ENCODE data around the gene SCN2B. TPM values are rescaled to one million over a fixed set of nuclear protein-coding genes. Genes with fewer than 3 reads are reported as not detected.

SCN2B gene
- total RNA-seq, 1 donor from 2014 or later = 0.12 TPM

GRCh38 chr11:118143661-118144185 is 32.7 kb downstream of the SCN2B start:
- TF ChIP-seq CTCF (IDR thresholded peaks at IDR 0.05) = no peak
- Mint-ChIP-seq H3K4me1 (ENCODE audit: low read depth) (peaks cover 4% of the 10 kb centered on the region), H3K27ac (ENCODE audit: unreplicated experiment) (no peak overlapping the region), H3K4me3 (ENCODE audit: unreplicated experiment) (no peak overlapping the region), H3K36me3 (ENCODE audit: low read depth) (no peaks in the 10 kb centered on the region), H3K27me3 (ENCODE audit: low read depth) (peaks cover 57% of the 10 kb centered on the region), H3K9me3 (ENCODE audit: low read depth) (no peaks in the 10 kb centered on the region)
- no peak for DNase-seq (ENCODE audit: low spot score)

DNA sequence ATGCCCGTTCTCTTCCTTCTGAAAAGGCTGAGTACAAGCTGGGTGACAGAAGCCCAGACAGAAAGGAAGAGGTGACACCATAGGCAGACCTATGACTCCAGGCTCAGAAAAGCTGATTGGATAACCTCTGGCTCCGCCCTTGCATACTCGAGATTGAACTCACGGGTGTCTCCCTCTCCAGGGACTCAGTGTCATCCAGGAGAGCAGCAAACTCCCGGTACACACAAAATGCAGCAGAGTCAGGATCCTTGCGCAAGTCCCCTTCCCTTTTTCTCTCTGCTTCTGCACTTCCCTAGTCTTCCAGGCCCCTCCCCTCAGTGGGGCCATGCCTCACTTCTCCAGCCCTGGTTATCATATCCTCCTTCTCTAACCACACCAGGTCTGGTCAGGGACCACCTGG is 33.6 kb downstream of the SCN2B start:
- no peak for TF ChIP-seq CTCF (IDR thresholded peaks at IDR 0.05)
- Mint-ChIP-seq H3K27me3 (ENCODE audit: low read depth) (peaks cover 63% of the 10 kb centered on the region), H3K4me3 (ENCODE audit: unreplicated experiment) (no peak overlapping the region), H3K27ac (ENCODE audit: unreplicated experiment) (no peak overlapping the region), H3K9me3 (ENCODE audit: low read depth) (no peaks in the 10 kb centered on the region), H3K36me3 (ENCODE audit: low read depth) (no peaks in the 10 kb centered on the region), H3K4me1 (ENCODE audit: low read depth) (peaks cover 4% of the 10 kb centered on the region)
- no peak for DNase-seq (ENCODE audit: low spot score)

- Mint-ChIP-seq H3K9me3 (ENCODE audit: low read depth) (no peaks in the 10 kb centered on the region), H3K4me3 (ENCODE audit: unreplicated experiment) (no peak overlapping the region), H3K4me1 (ENCODE audit: low read depth) (peaks cover 4% of the 10 kb centered on the region), H3K27ac (ENCODE audit: unreplicated experiment) (no peak overlapping the region), H3K27me3 (ENCODE audit: low read depth) (peaks cover 65% of the 10 kb centered on the region), H3K36me3 (ENCODE audit: low read depth) (no peaks in the 10 kb centered on the region)
- no peak for TF ChIP-seq CTCF (IDR thresholded peaks at IDR 0.05)
- no peak for DNase-seq (ENCODE audit: low spot score)
Observed at GRCh38 chr11:118142081-118142480, 34.4 kb downstream of the SCN2B start.

GRCh38 chr11:118139578-118139977 is 36.9 kb downstream of the SCN2B start:
- H3K27me3 Mint-ChIP-seq (ENCODE audit: low read depth) = peaks cover 65% of the 10 kb centered on the region

GRCh38 chr11:118138839-118139420 is 37.5 kb downstream of the SCN2B start:
- Mint-ChIP-seq H3K27me3 (ENCODE audit: low read depth) (peaks cover 59% of the 10 kb centered on the region), H3K4me3 (ENCODE audit: unreplicated experiment) (no peak overlapping the region), H3K27ac (ENCODE audit: unreplicated experiment) (no peak overlapping the region), H3K9me3 (ENCODE audit: low read depth) (no peaks in the 10 kb centered on the region), H3K4me1 (ENCODE audit: low read depth) (no peaks in the 10 kb centered on the region), H3K36me3 (ENCODE audit: low read depth) (no peaks in the 10 kb centered on the region)
- no peak for DNase-seq (ENCODE audit: low spot score)
- TF ChIP-seq CTCF (IDR thresholded peaks at IDR 0.05) = no peak

More at GRCh38 chr11:118139578-118139977, 36.9 kb downstream of the SCN2B start:
- H3K9me3 Mint-ChIP-seq (ENCODE audit: low read depth) = no peaks in the 10 kb centered on the region
- no peak for DNase-seq (ENCODE audit: low spot score)
- no peaks in the 10 kb centered on the region for H3K4me1 Mint-ChIP-seq (ENCODE audit: low read depth)
- no peaks in the 10 kb centered on the region for H3K36me3 Mint-ChIP-seq (ENCODE audit: low read depth)
- H3K27ac Mint-ChIP-seq (ENCODE audit: unreplicated experiment) = no peak overlapping the region
- H3K4me3 Mint-ChIP-seq (ENCODE audit: unreplicated experiment) = no peak overlapping the region
- TF ChIP-seq CTCF (IDR thresholded peaks at IDR 0.05) = no peak

All from chondrocyte (in vitro differentiated cells).